ENCODE data around the gene CELA2A.

CELA2A gene

DNA sequence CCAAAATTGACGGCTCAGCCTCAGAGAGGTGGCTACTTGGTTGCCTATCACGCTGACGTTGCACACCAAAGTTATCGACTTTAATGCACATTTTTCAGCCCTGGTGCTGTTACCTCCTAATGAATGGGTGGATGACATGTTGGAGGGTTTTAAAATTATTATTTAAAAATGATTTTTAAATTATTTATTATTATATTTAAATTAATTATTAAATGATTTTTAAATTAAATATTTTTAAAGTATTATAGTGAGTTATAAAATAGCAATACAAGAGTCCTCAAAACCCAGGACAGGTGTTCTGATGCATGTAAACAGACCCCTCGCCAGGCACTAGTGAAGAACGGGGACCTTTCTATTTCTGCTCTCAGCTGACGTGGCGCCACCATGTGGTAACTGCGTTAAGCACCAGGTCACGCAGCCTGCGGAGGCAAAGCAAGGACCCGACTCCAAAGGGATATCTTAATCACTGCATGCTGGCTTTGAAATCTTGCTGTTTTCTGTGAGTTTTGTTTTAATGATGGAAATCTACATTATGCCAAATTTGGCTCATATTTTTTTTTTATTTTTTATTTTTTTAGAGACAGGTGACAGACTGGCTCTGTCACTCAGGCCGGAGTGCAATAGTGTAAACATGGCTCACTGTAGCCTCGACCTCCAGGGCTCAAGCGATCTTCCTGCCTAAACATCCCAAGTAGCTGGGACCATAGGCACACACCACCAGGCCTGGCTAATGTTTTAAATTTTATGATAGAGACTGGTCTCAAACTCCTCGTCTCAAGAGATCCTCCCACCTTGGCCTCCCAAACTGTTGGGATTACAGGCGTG lies 44.9 kb downstream of the CELA2A start:
- TF ChIP-seq, protein P1, sequence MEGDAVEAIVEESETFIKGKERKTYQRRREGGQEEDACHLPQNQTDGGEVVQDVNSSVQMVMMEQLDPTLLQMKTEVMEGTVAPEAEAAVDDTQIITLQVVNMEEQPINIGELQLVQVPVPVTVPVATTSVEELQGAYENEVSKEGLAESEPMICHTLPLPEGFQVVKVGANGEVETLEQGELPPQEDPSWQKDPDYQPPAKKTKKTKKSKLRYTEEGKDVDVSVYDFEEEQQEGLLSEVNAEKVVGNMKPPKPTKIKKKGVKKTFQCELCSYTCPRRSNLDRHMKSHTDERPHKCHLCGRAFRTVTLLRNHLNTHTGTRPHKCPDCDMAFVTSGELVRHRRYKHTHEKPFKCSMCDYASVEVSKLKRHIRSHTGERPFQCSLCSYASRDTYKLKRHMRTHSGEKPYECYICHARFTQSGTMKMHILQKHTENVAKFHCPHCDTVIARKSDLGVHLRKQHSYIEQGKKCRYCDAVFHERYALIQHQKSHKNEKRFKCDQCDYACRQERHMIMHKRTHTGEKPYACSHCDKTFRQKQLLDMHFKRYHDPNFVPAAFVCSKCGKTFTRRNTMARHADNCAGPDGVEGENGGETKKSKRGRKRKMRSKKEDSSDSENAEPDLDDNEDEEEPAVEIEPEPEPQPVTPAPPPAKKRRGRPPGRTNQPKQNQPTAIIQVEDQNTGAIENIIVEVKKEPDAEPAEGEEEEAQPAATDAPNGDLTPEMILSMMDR (IDR thresholded peaks at IDR 0.05; ENCODE audit: low read depth, low read length) = peak; percentile 88
- no peak overlapping the region for H3K4me3 ChIP-seq (ENCODE audit: low read depth, low read length)
- in situ Hi-C loops (cut with HindIII; ENCODE audit: low sequenced_read_pairs) = no loop called here
- peak; percentile 44 for DNase-seq (ENCODE audit: low read depth, low spot score)

DNA sequence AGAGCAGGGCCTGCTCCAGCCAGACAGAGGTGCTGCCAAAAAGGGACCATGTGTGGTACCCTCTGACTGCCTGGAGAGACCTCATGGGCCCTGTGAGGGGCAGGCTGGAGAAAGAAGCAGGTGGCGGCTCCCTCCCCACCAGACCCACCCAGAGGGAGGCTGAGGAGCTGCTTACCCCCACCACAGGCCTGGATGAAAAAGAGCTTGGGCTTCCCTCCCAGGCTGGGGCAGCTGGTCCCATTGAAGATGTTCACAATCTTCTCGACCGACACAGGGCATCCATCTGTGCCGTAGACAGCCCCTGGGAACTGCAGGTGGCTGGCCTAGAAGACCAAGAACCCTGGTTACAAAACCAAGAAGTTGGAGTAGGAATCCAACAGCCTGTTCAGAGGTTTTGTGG lies 47.9 kb downstream of the CELA2A start:
- in situ Hi-C loops (cut with HindIII; ENCODE audit: low sequenced_read_pairs) = no loop called here
- no peak for DNase-seq (ENCODE audit: low read depth, low spot score)
- no peak overlapping the region for H3K4me3 ChIP-seq (ENCODE audit: low read depth, low read length)
- TF ChIP-seq, protein P1 (IDR thresholded peaks at IDR 0.05; ENCODE audit: low read depth, low read length) = no peak

DNA sequence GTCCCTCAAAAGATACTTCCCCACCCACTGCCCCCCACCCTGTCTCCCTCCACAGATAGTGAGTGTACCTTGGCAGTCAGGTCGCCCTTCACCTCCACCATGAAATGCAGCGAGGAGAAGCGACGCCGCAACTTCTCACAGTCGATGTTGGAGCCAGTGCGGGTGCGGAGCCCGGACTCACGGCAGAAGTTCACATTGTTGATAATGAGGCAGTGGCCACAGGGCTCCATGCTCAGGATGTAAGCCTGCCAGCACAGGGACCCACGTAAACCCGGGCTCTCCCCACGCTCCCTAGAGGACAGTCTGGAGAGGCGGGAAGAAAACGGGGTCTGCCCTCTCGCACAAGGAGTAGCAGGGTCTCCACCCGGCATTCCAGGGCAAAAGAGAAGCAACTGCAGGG lies 50.3 kb downstream of the CELA2A start:
- TF ChIP-seq, protein P1 (IDR thresholded peaks at IDR 0.05; ENCODE audit: low read depth, low read length) = no peak
- no peak overlapping the region for H3K4me3 ChIP-seq (ENCODE audit: low read depth, low read length)
- no peak for DNase-seq (ENCODE audit: low read depth, low spot score)
- in situ Hi-C loops (cut with HindIII; ENCODE audit: low sequenced_read_pairs) = no loop called here

DNA sequence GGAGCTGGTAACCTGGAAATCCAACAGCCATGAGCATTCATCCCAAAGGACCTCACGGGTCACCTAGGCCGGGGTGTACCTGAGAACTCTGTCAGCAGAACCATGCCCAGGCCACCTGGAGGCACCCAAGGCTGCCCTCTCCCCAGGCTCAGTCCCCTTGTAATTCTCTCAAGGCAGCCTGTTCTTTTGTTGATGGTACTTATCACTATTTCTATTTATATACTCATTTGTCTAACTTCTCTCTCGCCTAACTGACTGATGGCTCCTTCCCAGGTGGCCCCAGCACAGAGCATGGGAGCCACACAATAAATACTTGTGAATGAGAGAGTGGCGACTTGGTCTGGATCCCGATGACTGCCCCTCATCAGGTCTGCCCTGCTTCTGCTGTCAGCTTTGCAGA lies 50.7 kb downstream of the CELA2A start:
- TF ChIP-seq, protein P1 (IDR thresholded peaks at IDR 0.05; ENCODE audit: low read depth, low read length) = no peak
- in situ Hi-C loops (cut with HindIII; ENCODE audit: low sequenced_read_pairs) = no loop called here
- no peak for DNase-seq (ENCODE audit: low read depth, low spot score)

DNA sequence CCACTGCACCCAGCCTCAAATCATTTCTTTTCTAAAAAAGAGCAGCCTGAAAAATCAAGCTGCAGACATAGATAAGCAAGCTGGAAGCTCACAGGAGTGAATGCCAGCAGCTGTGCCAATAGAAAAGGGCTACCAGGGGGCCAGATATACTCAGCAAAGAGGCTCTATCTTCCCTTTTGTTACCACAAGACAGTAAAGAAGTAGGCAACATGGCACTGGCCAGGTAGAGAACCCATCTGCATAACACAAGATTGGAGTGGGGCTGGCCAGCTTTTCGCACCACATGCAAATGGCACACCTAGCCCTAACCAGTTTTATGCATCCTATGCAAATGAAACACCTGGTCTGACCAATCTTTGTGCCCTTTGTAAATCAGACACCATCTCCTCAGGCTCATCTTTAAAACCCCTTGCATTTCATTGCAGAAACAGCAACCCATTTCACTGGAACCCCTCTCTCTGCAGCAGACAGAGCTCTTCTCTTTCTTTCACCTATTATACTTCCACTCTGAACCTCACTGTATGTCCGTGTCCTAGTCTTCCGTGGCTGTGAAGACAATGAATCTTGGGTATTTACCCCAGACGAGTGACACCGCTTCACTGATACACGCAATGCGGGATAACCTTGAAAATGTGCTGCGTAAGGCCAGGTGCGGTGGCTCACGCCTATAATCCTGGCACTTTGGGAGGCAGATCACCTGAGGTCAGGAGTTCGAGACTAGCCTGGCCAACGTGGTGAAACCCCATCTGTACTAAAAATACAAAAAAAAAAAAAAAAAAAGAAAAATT lies 52.4 kb downstream of the CELA2A start:
- no peak overlapping the region for H3K4me3 ChIP-seq (ENCODE audit: low read depth, low read length)
- in situ Hi-C loops (cut with HindIII; ENCODE audit: low sequenced_read_pairs) = no loop called here
- no peak for DNase-seq (ENCODE audit: low read depth, low spot score)
- TF ChIP-seq, protein P1 (IDR thresholded peaks at IDR 0.05; ENCODE audit: low read depth, low read length) = no peak

More for the DNA sequence above, 50.7 kb downstream of the CELA2A start:
- H3K4me3 ChIP-seq (ENCODE audit: low read depth, low read length) = no peak overlapping the region

DNA sequence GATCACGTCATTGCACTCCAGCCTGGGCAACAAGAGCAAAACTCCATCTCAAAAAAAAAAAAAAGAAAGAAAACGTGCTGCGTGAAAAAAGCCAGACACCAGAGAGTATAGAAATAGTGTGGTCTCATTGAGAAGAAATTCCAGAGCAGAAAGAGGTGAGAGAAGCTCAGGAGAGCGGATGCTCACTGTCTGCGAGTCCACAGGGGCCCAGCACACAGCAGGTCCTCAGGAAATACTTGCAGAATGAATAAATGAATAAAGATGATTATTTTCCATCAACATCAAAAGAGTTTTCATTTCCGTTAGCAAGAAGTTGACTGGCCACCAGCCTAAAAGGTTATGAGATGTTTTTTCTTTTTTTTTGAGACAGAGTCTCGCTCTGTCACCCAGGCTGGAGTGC lies 53.1 kb downstream of the CELA2A start:
- no peak overlapping the region for H3K4me3 ChIP-seq (ENCODE audit: low read depth, low read length)
- DNase-seq (ENCODE audit: low read depth, low spot score) = peak; percentile 71
- TF ChIP-seq, protein P1 (IDR thresholded peaks at IDR 0.05; ENCODE audit: low read depth, low read length) = no peak
- in situ Hi-C loops (cut with HindIII; ENCODE audit: low sequenced_read_pairs) = no loop called here
